GM21717 (cell line): ENCODE measurements around the gene CD84.
"Not testable (repeated sequence)": the region's sequence is repeated elsewhere in the genome, so short reads cannot be mapped to it uniquely, and the experiment has no call there.

Source experiments
- ATAC-seq: cut with Tn5 transposase; IDR thresholded peaks from one replicate; pipeline ENCODE4 v1.9.1; 2021; ENCODE audit warnings: mild to moderate bottlenecking, moderate library complexity; ENCODE audit not compliant: unreplicated experiment

CD84 gene

DNA sequence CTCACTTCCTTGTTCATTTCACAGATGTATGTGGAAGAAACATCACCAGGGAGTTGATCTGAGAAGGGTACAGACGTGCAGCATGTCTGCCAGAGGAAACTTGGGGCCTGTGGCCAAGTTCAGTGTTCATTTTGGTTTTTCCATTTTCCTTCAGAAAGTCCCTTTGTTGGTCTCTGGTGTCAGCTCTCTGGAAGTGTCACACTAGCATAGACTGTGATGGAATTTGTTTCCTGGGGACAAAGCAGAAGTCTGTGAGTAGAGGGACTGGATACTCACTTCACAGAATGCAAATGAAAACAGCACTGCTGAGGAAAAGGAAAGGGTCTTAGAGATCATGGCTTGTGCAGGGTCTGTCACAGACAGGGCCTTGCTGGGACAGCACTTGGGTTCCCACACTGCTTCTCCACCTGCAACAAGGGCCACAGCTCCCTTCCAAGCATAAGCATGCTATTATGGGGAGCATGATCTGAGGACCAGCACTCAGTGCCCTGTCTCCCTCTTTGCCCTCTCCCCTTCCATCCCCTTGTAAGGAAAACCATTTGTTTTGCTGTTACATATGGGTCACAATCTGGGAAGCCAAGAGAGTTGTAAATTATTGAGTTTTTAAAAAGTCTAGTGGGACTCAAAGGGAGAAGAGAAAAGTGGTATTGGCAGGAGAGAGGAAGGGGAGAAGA lies 31.4 kb upstream of the CD84 start:
- no peak for ATAC-seq

DNA sequence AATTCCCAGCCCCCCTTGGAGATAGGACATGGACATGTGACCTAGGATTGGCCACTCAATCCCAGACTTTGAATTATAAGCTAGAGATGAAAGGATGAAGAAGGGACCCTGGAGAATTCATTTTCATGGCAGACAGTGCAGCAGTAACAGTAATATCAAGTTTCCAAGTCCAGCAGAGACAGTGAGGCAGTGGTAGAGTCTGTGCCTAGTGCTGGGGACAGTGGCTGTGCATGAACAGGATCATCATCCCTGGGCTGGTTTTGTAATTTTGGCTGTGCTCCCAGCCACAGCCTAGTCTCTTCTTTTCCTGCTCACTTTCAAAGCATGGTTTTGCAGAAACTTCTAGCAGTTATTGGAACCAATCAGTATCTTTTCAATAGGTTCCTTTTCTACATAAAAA lies 29.6 kb upstream of the CD84 start:
- ATAC-seq: no peak

DNA sequence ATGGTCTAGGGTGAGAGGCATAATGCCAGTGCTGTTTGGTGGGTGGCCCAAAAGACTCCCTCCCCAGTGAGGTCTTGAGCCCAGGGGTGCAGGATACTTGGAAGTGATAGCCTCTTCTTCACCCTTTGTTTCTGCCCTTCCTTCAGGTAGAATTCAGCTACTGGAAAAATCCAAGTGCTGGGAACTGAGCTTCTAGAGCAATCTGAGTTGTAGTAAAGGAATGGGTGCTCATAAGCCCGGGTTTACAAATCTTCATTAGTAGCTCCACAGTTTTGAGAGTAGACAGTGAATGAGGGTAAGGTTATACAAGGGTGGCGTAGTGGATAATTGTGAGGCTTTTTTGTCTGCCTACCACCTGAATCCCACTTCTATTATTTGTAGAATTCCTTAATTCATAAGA lies 29.2 kb upstream of the CD84 start:
- ATAC-seq: no peak

DNA sequence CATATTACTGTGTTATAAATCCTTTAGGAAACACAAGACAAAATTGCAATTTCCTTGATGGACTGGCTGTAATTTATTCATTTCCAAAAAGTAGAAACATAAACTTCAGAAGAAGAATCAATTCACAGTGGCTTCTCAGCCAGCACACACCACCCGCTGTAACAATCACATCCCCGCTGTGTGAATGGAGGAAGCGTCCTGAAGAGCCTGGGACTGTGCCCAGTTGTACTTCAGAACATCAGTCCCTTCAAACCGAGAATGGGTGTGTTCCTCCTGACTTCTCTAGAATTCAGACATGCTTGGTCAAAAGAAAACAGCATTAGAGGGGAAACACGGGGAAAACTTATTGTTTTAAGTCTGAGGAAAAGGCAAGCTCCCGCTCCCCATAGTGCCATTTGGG lies 28.8 kb upstream of the CD84 start:
- ATAC-seq: no peak

DNA sequence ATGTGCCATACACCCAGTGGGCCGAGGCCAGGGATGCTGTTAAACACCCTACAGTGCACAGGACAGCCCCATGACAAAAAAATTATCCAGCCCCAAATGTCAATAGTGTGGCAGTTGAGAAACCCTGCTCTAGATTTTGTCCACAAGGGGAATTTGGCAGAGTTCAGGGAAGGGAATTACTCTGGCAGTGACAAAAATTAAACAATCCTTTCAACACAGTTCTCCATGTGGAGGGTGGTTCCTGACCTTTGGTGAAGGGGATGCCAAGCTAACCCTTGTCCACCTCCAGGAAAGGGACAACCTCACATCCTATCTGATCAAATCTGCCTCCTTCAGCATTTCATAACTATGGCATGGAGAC lies 28.4 kb upstream of the CD84 start:
- no peak for ATAC-seq

DNA sequence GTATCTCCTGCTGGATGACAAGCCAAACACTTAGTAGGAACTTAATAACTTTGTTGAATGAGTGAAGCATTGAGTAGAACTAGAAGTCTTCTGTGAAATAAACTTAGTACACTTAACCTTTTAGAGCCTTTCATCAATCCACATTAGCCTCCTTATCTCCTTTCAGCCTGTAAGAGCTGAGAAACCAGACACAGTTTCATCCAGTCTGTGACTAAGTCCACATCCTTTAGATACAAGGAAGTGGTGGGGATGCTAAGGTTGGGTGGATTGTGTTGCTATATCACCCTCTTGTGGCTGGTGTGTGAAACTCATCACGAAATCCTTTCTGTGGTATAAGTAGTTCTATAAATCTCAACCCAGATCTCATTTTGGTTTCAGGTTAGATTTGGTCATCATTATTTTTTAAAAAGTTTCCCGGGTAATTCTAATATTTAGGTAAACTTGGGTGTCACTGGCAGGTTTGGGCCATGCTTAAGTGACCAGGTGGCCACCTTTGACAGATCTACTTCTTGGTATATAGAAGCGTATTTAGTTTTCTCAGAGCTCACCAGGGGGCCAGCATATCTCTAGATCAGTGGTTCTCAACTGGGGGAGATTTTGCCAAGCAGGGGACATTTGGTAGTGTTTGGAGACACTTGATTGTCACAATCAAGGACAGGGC lies 27.8 kb upstream of the CD84 start:
- ATAC-seq: no peak

DNA sequence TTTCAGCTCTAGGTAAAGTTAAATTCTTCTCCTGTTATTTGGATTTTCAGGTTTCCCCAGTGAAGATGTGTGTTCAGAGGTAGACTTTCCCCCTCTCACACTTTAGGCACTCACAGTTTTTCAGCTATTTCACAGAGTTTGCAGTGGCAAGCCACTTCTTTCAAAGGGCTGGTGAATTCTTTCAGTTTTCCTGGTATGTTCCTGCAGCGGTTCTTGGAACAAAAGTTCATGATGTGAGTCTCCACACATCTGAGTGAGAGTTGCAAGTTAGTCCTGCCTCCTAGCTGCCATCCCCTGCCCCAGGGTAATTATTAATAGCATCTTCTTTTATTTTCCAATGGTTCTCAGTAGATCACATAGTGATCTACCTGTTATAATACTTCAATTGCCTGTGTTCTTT lies 27.3 kb upstream of the CD84 start:
- no peak for ATAC-seq

DNA sequence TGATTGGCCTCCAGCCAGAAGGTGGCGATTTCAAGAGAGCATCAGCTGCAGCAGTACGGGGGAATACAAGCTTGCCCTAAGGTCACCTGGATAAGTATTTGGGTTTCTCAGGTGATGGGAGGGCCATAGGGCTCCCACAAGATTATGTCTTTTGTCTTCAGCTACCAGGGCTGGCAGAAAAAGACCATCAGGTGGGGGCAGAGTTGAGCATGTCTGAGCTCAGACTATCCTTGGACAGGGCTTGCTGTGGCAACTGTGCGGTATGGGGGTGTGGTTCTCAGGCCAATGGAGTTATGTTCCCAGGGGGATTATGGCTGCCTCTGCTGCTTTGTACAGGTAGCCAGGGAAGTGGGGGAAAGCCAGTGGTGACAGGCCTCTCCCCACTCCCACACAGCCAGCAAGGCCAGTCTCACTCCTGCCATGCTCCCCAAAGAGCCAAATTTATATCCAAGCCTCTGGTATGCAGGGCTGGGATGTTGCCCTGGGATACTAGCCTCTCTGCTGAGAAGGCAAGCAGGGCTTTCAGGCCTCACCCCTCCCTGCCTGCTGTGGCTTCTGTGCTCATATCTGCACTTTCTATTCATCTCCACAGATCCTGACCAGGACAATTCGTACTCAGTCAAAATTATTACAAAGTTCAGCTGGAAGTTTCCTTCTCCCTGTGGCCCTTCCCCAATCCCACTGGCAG lies 26.6 kb upstream of the CD84 start:
- ATAC-seq: no peak

DNA sequence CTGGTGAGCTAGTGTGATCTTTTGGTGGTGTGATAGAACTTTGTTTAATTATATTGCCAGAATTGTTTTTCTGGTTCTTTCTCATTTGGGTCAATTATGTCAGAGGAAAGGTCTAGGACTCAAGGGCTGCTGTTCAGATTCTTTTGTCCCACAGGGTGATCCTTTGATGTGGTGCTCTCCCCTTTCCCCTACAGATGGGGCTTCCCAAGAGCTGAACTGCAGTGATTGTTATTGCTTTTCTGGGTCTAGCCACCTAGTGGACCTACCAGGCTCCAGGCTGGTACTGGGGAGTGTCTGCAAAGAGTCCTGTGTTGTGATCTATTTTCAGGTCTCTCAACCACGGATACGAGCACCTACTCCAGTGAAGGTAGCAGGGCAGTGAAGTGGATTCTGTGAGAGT lies 25.9 kb upstream of the CD84 start:
- ATAC-seq: no peak

DNA sequence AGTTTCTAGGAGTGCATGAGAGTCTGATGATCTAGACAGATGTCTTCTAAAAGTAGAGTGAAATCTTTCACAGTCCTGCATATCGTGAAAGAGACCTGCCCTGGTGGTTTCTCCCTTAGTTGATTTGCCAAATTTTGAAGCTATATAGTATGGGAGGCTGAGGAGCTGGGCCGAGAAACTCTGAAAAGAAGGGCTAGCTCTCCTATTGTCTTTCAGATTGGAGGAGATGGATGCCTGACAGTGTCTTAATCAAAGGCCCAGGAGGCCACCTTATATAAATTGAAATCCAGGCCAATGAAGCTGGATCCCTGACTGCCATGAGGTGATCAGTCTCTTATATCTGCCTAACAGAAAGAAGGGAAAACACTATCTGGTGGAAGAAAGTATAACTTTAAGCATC lies 18.4 kb upstream of the CD84 start:
- no peak for ATAC-seq

DNA sequence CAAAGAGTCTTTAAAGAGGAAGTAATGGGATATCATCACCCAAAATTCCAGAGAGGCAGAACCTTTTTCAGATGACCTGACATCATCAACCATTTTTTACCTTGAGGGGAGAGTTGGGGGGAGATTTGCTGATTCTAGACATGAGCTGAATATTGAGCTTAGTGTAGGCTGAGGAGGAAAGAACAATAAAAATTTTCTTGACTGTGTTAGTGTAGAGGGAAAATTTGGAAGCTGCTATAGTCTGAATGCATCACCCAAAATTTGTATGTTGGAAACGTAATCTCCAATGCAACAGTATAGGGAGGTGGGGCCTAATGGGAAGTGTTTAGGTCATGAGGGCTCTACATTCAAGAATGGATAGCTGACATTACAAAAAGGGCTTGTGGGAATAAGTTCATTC lies 17.8 kb upstream of the CD84 start:
- ATAC-seq: no peak

DNA sequence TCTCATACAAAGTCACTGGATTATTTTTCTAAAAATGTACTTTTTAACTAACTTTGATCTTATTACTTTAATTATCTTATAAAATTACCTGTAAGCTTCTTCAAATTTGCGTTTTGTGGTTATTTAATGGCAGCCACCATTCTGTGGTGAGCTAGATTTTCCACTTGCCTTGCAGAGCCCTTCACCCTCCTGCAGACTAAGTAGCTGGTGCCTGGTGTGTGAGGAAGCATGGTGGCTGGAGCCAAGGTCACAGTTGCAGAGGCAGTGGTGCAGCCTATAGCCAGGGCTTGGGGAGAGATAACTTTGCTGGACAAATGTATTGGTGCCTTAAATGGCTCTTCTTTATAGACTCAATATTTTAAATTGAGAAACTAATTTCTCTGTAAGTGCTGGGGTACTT lies 11.2 kb upstream of the CD84 start:
- no peak for ATAC-seq

DNA sequence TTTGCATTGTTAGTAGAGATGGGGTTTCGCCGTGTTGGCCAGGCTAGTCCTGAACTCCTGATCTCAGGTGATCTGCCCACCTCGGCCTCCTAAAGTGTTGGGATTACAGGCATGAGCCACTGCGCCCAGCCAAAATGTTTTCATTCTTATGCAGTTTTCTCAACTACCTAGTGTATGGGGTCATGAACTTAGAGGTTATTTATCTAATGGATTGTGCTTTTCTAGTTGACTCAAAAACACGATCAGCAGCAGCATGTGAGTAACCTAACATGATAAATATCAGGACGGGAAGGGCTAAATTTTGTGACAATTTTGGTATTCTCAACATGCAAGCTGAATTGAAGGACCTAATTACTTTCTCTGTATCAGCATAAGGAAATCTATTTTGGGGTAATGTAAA lies 9.2 kb upstream of the CD84 start:
- ATAC-seq: no peak

DNA sequence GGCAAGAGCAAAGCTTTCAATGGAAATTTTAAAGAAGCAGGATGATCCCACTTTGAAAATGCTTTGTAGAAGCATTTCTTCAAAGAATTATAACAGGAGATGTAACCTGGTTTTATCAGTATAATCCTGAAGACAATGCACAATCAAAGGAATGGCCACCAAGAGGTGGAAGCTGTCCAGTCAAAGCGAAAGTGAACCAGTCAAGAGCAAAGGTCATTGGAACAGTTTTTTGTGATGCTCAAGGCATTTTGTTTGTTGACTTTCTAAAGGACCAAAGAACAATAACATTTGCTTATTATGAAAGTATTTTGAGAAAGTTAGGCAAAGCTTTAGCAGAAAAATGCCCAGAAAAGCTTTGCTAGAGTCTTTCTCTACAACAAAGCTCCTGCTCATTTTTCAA lies 5.5 kb upstream of the CD84 start:
- no peak for ATAC-seq

DNA sequence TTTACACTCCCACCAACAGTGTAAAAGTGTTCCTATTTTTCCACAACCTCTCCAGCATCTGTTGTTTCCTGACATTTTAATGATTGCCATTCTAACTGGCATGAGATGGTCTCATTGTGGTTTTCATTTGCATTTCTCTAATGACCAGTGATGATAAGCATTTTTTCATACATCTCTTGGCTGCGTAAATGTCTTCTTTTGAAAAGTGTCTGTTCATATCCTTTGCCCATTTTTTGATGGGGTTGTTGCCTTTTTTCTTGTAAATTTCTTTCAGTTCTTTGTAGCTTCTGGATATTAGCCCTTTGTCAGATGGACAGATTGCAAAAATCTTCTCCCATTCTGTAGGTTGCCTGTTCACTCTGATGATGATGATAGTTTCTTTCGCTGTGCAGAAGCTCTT lies 3.7 kb upstream of the CD84 start:
- ATAC-seq: not testable (repeated sequence)

DNA sequence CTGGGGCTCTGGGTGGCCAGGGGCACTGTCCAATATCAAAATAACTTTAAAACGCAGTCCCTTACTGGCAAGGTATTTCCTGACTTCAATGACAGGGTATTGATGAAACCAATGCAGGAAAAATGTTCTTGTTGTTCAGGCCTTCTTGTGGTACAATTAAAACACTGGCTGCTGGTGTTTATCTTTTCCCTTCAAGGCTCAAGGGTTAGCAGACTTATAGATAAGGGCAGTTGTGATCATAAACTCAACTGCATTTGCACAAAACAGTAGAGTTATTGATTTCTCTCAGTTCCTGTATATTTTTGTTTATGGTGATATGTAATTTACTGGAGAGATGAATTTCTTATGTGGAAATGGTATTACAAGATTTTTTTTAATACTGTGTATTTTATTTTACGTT lies 2.7 kb upstream of the CD84 start:
- ATAC-seq: no peak

DNA sequence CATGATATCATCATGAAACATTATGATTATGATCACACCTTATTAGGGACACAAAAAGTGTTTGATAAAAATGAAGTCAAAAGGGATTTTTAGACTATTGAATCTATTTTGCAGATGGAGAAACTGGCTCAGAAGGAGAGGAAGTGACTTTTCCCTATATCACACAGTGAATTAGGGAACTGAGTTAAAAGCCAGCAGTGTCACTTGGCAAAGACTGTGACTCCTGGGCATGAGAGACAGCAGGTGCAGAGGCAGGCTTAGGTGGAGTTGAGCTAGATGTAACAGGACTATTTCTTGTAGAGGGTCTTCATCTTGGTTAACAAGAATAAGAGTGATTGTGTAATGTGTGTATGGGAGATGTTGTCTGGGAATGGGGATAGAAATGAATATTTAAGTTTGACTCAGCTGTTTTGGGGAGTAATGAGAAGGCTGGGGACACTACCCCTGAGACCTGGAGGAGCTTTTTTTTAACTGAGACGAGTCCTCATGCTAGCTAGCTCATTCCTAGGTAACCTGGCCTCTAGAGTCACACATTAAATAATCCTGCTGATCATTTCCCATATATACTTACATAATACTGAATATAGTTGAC lies 1.0 kb upstream of the CD84 start:
- ATAC-seq: no peak

DNA sequence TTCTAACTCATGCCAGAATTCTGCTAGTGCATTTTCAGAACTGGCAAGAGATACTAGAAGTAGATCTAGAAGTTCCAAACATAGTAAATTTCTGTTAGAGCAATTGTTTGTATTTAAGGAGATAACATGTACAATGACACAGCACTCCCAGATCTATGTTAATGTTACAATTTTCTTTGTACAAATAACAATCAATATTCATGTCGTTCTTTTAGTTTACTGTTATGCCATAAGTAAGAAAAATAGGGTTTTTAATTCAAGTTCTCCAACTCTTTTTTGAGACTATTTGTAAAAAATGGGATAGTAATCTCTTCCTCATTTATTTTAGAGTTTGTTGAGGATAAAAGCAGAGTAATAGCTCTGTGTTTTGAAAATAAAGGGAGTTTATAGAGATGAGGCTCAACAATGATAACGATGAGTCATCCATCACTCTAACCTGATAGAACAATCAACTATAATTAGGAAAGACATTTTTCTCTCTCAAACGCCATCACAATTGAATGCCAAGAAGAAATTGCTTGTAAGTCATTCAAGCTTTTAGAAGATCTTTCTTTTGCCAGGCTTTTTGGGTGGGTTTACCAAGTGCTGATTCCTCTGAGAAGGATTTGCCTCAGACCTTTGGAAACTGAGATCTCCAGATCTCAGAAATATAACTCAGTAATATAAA lies 638 bp downstream of the CD84 start:
- no peak for ATAC-seq

DNA sequence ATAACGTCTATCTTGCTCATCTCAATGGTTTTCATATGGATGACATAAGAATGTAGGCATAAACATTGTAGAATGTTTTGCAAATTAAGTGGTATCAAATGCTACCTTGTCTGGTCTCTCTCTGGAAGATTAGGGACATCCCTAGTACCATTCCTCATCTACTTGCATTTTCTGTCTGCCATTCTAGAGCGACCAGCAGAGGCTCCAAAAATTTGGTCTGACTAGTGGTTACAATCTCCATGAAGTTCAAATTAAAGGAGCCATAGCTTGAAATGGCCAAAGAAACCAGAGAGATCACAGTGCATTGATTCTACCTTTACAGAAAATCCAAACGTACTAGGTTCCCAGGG lies 1.1 kb downstream of the CD84 start:
- ATAC-seq: no peak

DNA sequence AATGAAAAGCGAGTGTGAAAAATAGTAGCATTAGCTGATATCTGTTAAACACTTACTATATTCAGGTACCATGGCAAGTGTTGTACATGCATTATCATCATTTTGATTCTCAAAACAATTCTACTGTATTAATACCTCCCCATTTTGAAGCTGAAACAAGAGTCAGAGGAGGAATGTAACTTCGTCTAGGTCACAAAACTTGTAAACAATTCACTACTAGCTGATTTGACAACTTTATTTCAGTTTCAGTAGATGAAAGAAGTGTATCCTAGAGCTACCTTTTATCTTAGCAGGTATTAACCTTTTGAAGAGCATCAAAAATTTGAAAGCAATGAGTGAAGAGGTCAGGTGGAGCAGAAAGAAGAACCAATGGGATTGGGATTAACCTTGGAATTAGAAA lies 1.6 kb downstream of the CD84 start:
- no peak for ATAC-seq

DNA sequence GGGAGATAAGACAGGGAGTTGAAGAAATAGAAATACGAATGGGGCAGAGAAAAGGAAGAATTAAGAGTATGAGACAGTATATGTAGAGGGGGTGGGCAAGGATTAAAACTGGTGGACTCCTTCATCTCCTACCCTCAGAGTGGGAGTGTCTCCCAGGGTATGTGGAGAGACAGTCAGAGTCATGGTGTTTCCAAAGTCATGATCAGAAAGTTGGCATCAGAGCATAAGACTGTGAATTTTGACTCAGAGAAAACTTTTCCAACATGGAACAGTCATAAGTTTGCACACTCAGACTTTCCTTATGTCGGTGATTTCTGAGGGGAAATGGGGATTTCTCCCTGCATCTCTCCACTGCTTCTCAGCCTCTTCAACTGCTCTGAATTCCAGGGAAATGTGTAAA lies 2.4 kb downstream of the CD84 start:
- ATAC-seq: no peak

DNA sequence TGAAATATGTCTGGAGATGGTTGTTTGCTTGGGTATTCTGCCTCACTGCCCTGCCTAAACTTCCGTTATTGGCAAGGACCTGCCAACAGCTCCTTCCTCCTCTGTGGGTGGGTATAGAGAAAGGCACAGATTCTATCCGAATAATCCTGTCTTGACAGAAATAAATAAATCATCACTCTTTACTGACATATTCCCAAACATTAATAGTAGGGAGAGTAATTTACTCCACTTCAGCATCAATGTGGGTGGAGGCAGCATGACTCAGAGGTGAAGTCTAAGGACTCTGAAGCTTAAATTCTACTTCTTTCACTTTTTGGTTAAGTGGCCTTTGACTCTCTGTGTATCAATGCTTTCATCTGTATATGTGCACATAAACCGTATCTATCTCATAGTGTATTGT lies 2.9 kb downstream of the CD84 start:
- ATAC-seq: no peak
